Activated T-cell treated with anti-CD3 and anti-CD28 coated beads for 24 hours (primary cell): Measurements from ENCODE around the gene DGCR6.
"Not testable (repeated sequence)": the region's sequence is repeated elsewhere in the genome, so short reads cannot be mapped to it uniquely, and the experiment has no call there.

ENCODE experiments used
- DNase-seq: peaks from one replicate; pipeline ENCODE4 v3.0.0-alpha.2; 2020; ENCODE audit warnings: low read depth

DGCR6 gene

DNA sequence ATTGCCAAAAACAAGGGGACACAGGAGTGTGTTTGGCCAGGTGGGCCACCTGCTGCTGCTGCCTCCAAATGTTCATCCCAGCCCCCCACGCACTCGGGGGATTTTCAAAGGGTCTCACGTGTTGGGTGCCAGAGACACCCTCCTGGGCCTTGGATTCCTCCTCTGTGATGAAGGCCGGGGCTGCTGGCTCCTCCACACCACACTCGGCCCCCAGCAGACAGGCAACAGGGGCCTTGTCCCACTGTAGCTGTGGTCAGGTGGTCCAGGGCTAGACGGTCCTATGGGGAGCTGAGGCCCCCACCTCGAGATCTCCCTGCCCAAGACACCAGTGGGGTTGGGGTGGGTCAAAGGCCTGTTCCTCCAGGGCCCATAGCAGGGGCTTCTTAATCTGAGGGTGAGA, 55.1 kb downstream of the DGCR6 start:
- not testable (repeated sequence) for DNase-seq
